ENCODE data around the gene TBC1D22A.

TBC1D22A gene

GRCh38 chr22:47055073-47055355 is 292.6 kb downstream of the TBC1D22A start:
- H3K4me2 ChIP-seq = no peak overlapping the region
- no peak for TF ChIP-seq CTCF (conservative IDR thresholded peaks at IDR 0.05; ENCODE audit: low read depth, low read length)
- no peak overlapping the region for H3K9ac ChIP-seq
- no peak overlapping the region for H3K27ac ChIP-seq
- no peaks in the 10 kb centered on the region for H3K4me1 ChIP-seq (ENCODE audit: low read depth, poor library complexity, severe bottlenecking)
- no peaks in the 10 kb centered on the region for H4K20me1 ChIP-seq (ENCODE audit: insufficient read depth)
- H3K27me3 ChIP-seq (ENCODE audit: insufficient read depth, low read depth) = no peaks in the 10 kb centered on the region
- H3K79me2 ChIP-seq (ENCODE audit: insufficient read depth, low read depth) = no peaks in the 10 kb centered on the region
- no peak overlapping the region for H3K4me3 ChIP-seq (IDR thresholded peaks at IDR 0.05; ENCODE audit: insufficient read depth, low read depth, low read length)
- no peaks in the 10 kb centered on the region for H3K36me3 ChIP-seq (ENCODE audit: insufficient read depth)
- H2AFZ ChIP-seq (ENCODE audit: low read depth) = no peak overlapping the region

GRCh38 chr22:47055461-47055860 is 293.0 kb downstream of the TBC1D22A start:
- Histone ChIP-seq H3K36me3 (ENCODE audit: insufficient read depth) (no peaks in the 10 kb centered on the region), H4K20me1 (ENCODE audit: insufficient read depth) (no peaks in the 10 kb centered on the region), H3K27me3 (ENCODE audit: insufficient read depth, low read depth) (no peaks in the 10 kb centered on the region), H3K4me1 (ENCODE audit: low read depth, poor library complexity, severe bottlenecking) (no peaks in the 10 kb centered on the region), H2AFZ (ENCODE audit: low read depth) (no peak overlapping the region), H3K79me2 (ENCODE audit: insufficient read depth, low read depth) (no peaks in the 10 kb centered on the region), H3K9ac (no peak overlapping the region), H3K27ac (no peak overlapping the region), H3K4me3 (IDR thresholded peaks at IDR 0.05; ENCODE audit: insufficient read depth, low read depth, low read length) (no peak overlapping the region), H3K4me2 (no peak overlapping the region)
- no peak for TF ChIP-seq CTCF (conservative IDR thresholded peaks at IDR 0.05; ENCODE audit: low read depth, low read length)

- no peaks in the 10 kb centered on the region for H3K79me2 ChIP-seq (ENCODE audit: insufficient read depth, low read depth)
- H3K4me3 ChIP-seq (IDR thresholded peaks at IDR 0.05; ENCODE audit: insufficient read depth, low read depth, low read length) = no peak overlapping the region
- H3K4me1 ChIP-seq (ENCODE audit: low read depth, poor library complexity, severe bottlenecking) = no peaks in the 10 kb centered on the region
These were observed 293.5 kb downstream of the TBC1D22A start for GRCh38 chr22:47055921-47056320.

GRCh38 chr22:47056361-47056760 is 293.9 kb downstream of the TBC1D22A start:
- H3K27me3 ChIP-seq (ENCODE audit: insufficient read depth, low read depth) = no peaks in the 10 kb centered on the region
- no peak overlapping the region for H2AFZ ChIP-seq (ENCODE audit: low read depth)
- H3K27ac ChIP-seq = no peak overlapping the region
- no peaks in the 10 kb centered on the region for H3K79me2 ChIP-seq (ENCODE audit: insufficient read depth, low read depth)
- H3K4me1 ChIP-seq (ENCODE audit: low read depth, poor library complexity, severe bottlenecking) = no peaks in the 10 kb centered on the region
- H3K4me3 ChIP-seq (IDR thresholded peaks at IDR 0.05; ENCODE audit: insufficient read depth, low read depth, low read length) = no peak overlapping the region
- no peak overlapping the region for H3K4me2 ChIP-seq
- H3K9ac ChIP-seq = no peak overlapping the region
- no peaks in the 10 kb centered on the region for H4K20me1 ChIP-seq (ENCODE audit: insufficient read depth)
- no peaks in the 10 kb centered on the region for H3K36me3 ChIP-seq (ENCODE audit: insufficient read depth)
- no peak for TF ChIP-seq CTCF (conservative IDR thresholded peaks at IDR 0.05; ENCODE audit: low read depth, low read length)

More at GRCh38 chr22:47055921-47056320, 293.5 kb downstream of the TBC1D22A start:
- Histone ChIP-seq H3K27me3 (ENCODE audit: insufficient read depth, low read depth) (no peaks in the 10 kb centered on the region), H3K4me2 (no peak overlapping the region), H4K20me1 (ENCODE audit: insufficient read depth) (no peaks in the 10 kb centered on the region), H3K9ac (no peak overlapping the region), H3K36me3 (ENCODE audit: insufficient read depth) (no peaks in the 10 kb centered on the region), H2AFZ (ENCODE audit: low read depth) (no peak overlapping the region), H3K27ac (no peak overlapping the region)
- TF ChIP-seq CTCF (conservative IDR thresholded peaks at IDR 0.05; ENCODE audit: low read depth, low read length) = no peak
